ENCODE measurements around the gene ANKRD53. TPM values are rescaled to one million over a fixed set of nuclear protein-coding genes. Genes with fewer than 3 reads are reported as not detected.

Gene ANKRD53
- total RNA-seq, 1 donor from 2014 or later, result 0.38 TPM

DNA sequence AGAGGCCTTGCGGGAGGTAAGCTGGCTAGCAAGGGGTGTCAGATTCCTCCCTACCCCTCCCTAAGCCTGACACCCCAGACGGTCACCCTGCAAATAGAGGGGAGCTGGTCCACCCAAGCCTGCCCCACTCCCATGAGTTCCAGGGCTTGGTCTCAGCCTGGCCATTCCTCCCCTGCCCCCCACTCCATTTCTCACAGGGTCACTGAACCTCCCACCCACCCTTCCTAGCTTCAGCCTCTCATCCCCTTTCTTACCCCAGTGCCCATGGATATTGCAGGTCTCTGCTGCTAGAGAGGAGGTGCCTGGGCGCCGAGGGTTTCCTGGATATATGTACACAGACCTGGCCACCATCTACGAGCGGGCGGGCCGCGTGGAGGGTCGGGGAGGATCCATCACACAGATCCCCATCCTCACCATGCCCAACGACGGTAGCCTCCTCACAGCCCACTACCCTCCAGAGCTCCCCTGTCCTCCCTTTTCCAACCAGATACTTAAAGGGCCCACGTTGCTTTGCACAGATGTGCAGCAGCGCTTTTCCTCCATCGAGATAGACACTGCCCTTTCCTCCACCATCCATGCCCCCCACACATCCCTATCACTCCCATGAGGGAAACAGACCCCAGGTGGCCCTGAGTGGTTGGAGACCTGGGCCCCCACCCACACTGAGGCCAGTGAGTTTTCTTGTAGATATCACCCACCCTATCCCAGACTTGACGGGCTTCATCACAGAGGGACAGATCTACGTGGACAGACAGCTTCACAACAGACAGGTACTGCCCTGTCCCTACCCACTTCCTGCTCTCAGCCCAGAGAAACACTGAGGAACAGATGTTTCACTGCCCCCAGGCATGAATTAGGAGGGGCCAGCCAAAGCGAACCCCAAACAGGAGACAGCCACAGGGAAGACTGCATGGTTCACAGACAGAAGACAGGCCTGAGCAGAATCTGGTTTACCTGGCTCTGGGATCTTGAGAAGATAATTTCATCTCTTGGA, 15.2 kb upstream of the ANKRD53 start:
- DNase-seq (peak; percentile 61), ATAC-seq (no peak)
- Histone ChIP-seq H3K4me1 (peaks cover 7% of the 10 kb centered on the region), H3K36me3 (no peaks in the 10 kb centered on the region), H3K4me3 (no peak overlapping the region), H3K27ac (no peak overlapping the region), H3K9me3 (no peaks in the 10 kb centered on the region), H3K27me3 (peaks cover 18% of the 10 kb centered on the region)
- intact Hi-C loops (cut with DNase I), result no loop called here
- TF ChIP-seq, protein P1, sequence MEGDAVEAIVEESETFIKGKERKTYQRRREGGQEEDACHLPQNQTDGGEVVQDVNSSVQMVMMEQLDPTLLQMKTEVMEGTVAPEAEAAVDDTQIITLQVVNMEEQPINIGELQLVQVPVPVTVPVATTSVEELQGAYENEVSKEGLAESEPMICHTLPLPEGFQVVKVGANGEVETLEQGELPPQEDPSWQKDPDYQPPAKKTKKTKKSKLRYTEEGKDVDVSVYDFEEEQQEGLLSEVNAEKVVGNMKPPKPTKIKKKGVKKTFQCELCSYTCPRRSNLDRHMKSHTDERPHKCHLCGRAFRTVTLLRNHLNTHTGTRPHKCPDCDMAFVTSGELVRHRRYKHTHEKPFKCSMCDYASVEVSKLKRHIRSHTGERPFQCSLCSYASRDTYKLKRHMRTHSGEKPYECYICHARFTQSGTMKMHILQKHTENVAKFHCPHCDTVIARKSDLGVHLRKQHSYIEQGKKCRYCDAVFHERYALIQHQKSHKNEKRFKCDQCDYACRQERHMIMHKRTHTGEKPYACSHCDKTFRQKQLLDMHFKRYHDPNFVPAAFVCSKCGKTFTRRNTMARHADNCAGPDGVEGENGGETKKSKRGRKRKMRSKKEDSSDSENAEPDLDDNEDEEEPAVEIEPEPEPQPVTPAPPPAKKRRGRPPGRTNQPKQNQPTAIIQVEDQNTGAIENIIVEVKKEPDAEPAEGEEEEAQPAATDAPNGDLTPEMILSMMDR (IDR thresholded peaks at IDR 0.05), result no peak

DNA sequence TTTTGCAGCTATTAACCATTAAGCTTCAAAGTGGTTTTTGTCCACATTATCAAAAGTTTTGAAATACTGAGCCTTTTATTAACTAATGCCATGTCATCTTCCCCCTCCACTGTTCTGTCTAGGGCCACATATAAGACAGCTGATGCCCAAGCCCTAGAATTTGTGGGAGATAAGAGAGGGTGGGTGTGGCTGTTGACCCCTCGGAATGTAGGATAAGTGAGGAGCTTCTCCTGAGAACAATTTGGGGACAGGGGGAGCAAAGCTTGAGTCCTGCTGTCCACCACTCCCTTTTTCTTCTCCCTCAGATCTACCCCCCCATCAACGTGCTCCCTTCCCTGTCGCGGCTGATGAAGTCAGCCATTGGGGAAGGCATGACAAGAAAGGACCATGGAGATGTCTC, 14.3 kb upstream of the ANKRD53 start:
- no peak for DNase-seq
- intact Hi-C loops (cut with DNase I), result no loop called here
- H3K36me3 ChIP-seq, result no peaks in the 10 kb centered on the region
- no peaks in the 10 kb centered on the region for H3K9me3 ChIP-seq
- H3K4me1 ChIP-seq, result peaks cover 7% of the 10 kb centered on the region
- no peak overlapping the region for H3K4me3 ChIP-seq
- no peak for ATAC-seq
- TF ChIP-seq, protein P1 (IDR thresholded peaks at IDR 0.05), result no peak
- no peak overlapping the region for H3K27ac ChIP-seq
- peaks cover 18% of the 10 kb centered on the region for H3K27me3 ChIP-seq

DNA sequence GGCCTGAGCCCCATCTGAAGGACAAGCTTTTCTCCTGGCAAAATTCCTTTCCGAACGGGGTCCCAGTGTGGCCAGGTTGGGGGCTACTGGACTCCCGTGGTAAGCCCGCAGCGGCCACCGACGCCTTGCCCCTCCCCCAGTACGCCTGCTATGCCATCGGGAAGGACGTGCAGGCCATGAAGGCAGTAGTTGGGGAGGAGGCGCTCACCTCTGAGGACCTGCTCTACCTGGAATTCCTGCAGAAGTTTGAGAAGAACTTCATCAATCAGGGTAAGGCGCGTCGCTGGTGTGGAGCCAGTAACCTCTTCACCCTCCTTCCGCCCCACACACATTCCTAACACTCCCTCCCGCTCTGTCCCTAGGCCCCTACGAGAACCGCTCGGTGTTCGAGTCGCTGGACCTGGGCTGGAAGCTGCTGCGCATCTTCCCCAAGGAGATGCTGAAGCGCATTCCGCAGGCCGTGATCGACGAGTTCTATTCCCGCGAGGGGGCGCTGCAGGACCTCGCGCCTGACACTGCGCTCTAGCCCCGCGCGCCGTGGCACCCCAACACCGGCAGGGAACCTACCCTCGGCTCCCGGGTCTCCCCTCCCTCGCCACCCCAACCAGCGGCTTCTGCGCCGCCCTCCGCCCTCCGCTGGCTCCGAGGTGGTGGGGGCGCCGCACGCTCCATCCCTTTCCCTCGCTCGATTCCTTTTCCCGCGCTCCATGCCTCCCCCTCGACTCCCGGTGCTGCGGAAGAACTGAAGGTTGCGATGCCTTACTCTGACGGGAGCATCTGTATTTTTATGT, 13.6 kb upstream of the ANKRD53 start:
- H3K36me3 ChIP-seq, result no peaks in the 10 kb centered on the region
- peak; percentile 84 for DNase-seq
- peak; percentile 86 for ATAC-seq

DNA sequence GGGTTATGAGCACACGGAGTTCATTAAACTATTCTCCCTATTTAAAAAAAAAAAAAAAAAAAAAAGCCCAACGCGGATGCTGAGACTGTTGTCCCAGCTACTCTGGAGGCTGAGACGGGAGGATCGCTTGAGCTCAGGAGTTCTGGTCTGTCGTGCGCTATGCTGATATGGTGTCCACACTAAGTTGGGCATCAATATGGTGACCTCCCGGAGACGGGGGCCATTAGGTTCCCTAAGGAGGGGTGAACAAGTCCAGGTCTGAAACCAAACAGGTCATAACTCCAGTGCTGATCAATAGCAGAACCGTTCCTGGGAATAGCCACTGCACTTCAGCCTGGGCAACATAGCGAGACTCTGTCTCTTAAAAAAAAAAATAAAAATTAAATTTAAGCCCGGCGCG, 12.9 kb upstream of the ANKRD53 start:
- no peak for DNase-seq
- no peaks in the 10 kb centered on the region for H3K9me3 ChIP-seq
- no peak overlapping the region for H3K27ac ChIP-seq
- H3K36me3 ChIP-seq, result no peaks in the 10 kb centered on the region
- peaks cover 18% of the 10 kb centered on the region for H3K27me3 ChIP-seq
- peak overlapping the region; percentile 44 for H3K4me3 ChIP-seq
- H3K4me1 ChIP-seq, result peaks cover 7% of the 10 kb centered on the region
- ATAC-seq, result no peak
- intact Hi-C loops (cut with DNase I), result no loop called here
- TF ChIP-seq, protein P1 (IDR thresholded peaks at IDR 0.05), result no peak

More for the DNA sequence above, 13.6 kb upstream of the ANKRD53 start:
- H3K27me3 ChIP-seq, result peaks cover 18% of the 10 kb centered on the region
- TF ChIP-seq, protein P1 (IDR thresholded peaks at IDR 0.05), result peak; percentile 83
- H3K9me3 ChIP-seq, result no peaks in the 10 kb centered on the region
- intact Hi-C loops (cut with DNase I), result no loop called here
- H3K4me3 ChIP-seq, result peak overlapping the region; percentile 44
- H3K4me1 ChIP-seq, result peaks cover 7% of the 10 kb centered on the region
- H3K27ac ChIP-seq, result no peak overlapping the region

DNA sequence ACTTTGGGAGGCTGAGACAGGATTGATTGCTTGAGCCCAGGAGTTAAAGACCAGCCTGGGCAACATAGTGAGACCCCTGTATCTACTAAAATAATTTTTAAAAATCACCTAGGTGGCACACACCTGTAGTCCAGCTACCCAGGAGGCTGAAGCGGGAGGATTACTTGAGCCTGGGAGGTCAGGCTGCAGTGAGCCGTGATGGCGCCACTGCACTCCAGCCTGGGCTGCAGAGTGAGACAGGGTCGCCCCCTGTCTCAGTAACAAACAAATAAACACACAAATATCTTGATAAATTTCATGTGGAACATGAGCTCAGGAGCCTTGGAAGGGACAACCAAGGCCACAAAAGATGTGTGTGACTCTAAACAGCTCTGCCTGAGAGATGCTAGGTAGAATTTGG, 11.7 kb upstream of the ANKRD53 start:
- intact Hi-C loops (cut with DNase I), result no loop called here
- peaks cover 18% of the 10 kb centered on the region for H3K27me3 ChIP-seq
- peaks cover 7% of the 10 kb centered on the region for H3K4me1 ChIP-seq
- no peaks in the 10 kb centered on the region for H3K36me3 ChIP-seq
- no peak for ATAC-seq
- no peak overlapping the region for H3K27ac ChIP-seq
- TF ChIP-seq, protein P1 (IDR thresholded peaks at IDR 0.05), result no peak
- no peak overlapping the region for H3K4me3 ChIP-seq
- no peaks in the 10 kb centered on the region for H3K9me3 ChIP-seq
- DNase-seq, result no peak
